Measurements from ENCODE around the gene MMRN2. TPM values are rescaled to one million over a fixed set of nuclear protein-coding genes. Genes with fewer than 3 reads are reported as not detected.

Gene MMRN2
- total RNA-seq, 1 experiment from 2014 or later: not detected

GRCh38 chr10:86967481-86967941 lies 10.1 kb upstream of the MMRN2 start:
- intact Hi-C loops (cut with micrococcal nuclease; ENCODE audit: unreplicated experiment): loop anchor here (10.0 kb wide), 1 partner anchor 283 kb away; no protein-coding TSS in a partner anchor
- Histone ChIP-seq H3K4me1 (ENCODE audit: insufficient read depth, low read length, poor library complexity, severe bottlenecking) (peaks cover 6% of the 10 kb centered on the region), H3K27ac (ENCODE audit: low read depth, low read length, poor library complexity, severe bottlenecking) (no peak overlapping the region), H3K9me3 (ENCODE audit: low read depth, low read length, poor library complexity, severe bottlenecking) (no peaks in the 10 kb centered on the region), H3K36me3 (ENCODE audit: insufficient read depth, low read length, poor library complexity, severe bottlenecking) (no peaks in the 10 kb centered on the region), H3K4me3 (ENCODE audit: low read depth, low read length, poor library complexity, severe bottlenecking) (no peak overlapping the region), H3K27me3 (replicated peaks; ENCODE audit: insufficient read depth, low read depth, low read length, poor library complexity) (no peaks in the 10 kb centered on the region)
- no peak for TF ChIP-seq CTCF (conservative IDR thresholded peaks at IDR 0.05; ENCODE audit: low read depth, low read length)
- TF ChIP-seq EZH2 (IDR thresholded peaks at IDR 0.05; ENCODE audit: borderline replicate concordance, low read depth, low read length, poor library complexity, severe bottlenecking): no peak
- POLR2A ChIA-PET (ENCODE audit: low non-redundant PET): no interaction called here
- BruUV-seq (replicated peaks): no TSS peak
- no peak for DNase-seq (ENCODE audit: low spot score)
- CTCF ChIA-PET: interaction anchor here (0.6 to 1.7 kb wide), 2 partner anchors 85 to 274 kb away, joined by 7 to 13 read pairs; no protein-coding TSS in a partner anchor

- ChIA-PET CTCF (interaction anchor here (0.6 to 1.7 kb wide), 9 partner anchors 10 to 877 kb away, joined by 3 to 12 read pairs (median 6); no protein-coding TSS in a partner anchor), POLR2A (ENCODE audit: low non-redundant PET) (interaction anchor here (0.6 kb wide), 2 partner anchors 10 to 210 kb away, joined by 3 to 12 read pairs; partner anchors contain the start of gene BMPR1A)
- no peak for TF ChIP-seq EZH2 (IDR thresholded peaks at IDR 0.05; ENCODE audit: borderline replicate concordance, low read depth, low read length, poor library complexity, severe bottlenecking)
- TF ChIP-seq CTCF (conservative IDR thresholded peaks at IDR 0.05; ENCODE audit: low read depth, low read length): no peak
- BruUV-seq (replicated peaks): no TSS peak
- intact Hi-C loops (cut with micrococcal nuclease; ENCODE audit: unreplicated experiment): loop anchor here (10.0 kb wide), 1 partner anchor 281 kb away; no protein-coding TSS in a partner anchor
- Histone ChIP-seq H3K36me3 (ENCODE audit: insufficient read depth, low read length, poor library complexity, severe bottlenecking) (no peaks in the 10 kb centered on the region), H3K27me3 (replicated peaks; ENCODE audit: insufficient read depth, low read depth, low read length, poor library complexity) (no peaks in the 10 kb centered on the region), H3K27ac (ENCODE audit: low read depth, low read length, poor library complexity, severe bottlenecking) (no peak overlapping the region), H3K4me1 (ENCODE audit: insufficient read depth, low read length, poor library complexity, severe bottlenecking) (peaks cover 6% of the 10 kb centered on the region), H3K9me3 (ENCODE audit: low read depth, low read length, poor library complexity, severe bottlenecking) (no peaks in the 10 kb centered on the region), H3K4me3 (ENCODE audit: low read depth, low read length, poor library complexity, severe bottlenecking) (no peak overlapping the region)
- DNase-seq (ENCODE audit: low spot score): no peak
Measured at GRCh38 chr10:86965986-86966654, 8.7 kb upstream of the MMRN2 start.

GRCh38 chr10:86964847-86965190 lies 7.4 kb upstream of the MMRN2 start:
- H3K27me3 ChIP-seq (replicated peaks; ENCODE audit: insufficient read depth, low read depth, low read length, poor library complexity): no peaks in the 10 kb centered on the region
- TF ChIP-seq CTCF (conservative IDR thresholded peaks at IDR 0.05; ENCODE audit: low read depth, low read length) (no peak), EZH2 (IDR thresholded peaks at IDR 0.05; ENCODE audit: borderline replicate concordance, low read depth, low read length, poor library complexity, severe bottlenecking) (no peak)
- H3K27ac ChIP-seq (ENCODE audit: low read depth, low read length, poor library complexity, severe bottlenecking): no peak overlapping the region
- CTCF ChIA-PET: no interaction called here
- POLR2A ChIA-PET (ENCODE audit: low non-redundant PET): no interaction called here
- intact Hi-C loops (cut with micrococcal nuclease; ENCODE audit: unreplicated experiment): loop anchor here (10.0 kb wide), 1 partner anchor 280 kb away; no protein-coding TSS in a partner anchor
- no peak for DNase-seq (ENCODE audit: low spot score)
- peaks cover 6% of the 10 kb centered on the region for H3K4me1 ChIP-seq (ENCODE audit: insufficient read depth, low read length, poor library complexity, severe bottlenecking)
- no TSS peak for BruUV-seq (replicated peaks)
- no peak overlapping the region for H3K4me3 ChIP-seq (ENCODE audit: low read depth, low read length, poor library complexity, severe bottlenecking)
- H3K9me3 ChIP-seq (ENCODE audit: low read depth, low read length, poor library complexity, severe bottlenecking): no peaks in the 10 kb centered on the region
- no peaks in the 10 kb centered on the region for H3K36me3 ChIP-seq (ENCODE audit: insufficient read depth, low read length, poor library complexity, severe bottlenecking)
